ENCODE data around the gene CST8. TPM values are rescaled to one million over a fixed set of nuclear protein-coding genes. Genes with fewer than 3 reads are reported as not detected.

The CST8 gene

GRCh38 chr20:23542801-23543200 lies 51.9 kb downstream of the CST8 start:
- H3K18ac ChIP-seq (ENCODE audit: low read length), result no peak overlapping the region
- no peak overlapping the region for H2AK5ac ChIP-seq (ENCODE audit: low read depth, low read length)
- no peak overlapping the region for H4K8ac ChIP-seq (ENCODE audit: low read depth, low read length)
- H3K79me1 ChIP-seq (ENCODE audit: low read depth, low read length), result no peaks in the 10 kb centered on the region
- no peak for DNase-seq (ENCODE audit: low spot score)
- H3K4me3 ChIP-seq (ENCODE audit: low read length in 2 of 2), result no peak overlapping the region
- peaks cover 0 to 34% (median 0%) of the 10 kb centered on the region in 3 experiments for H3K27me3 ChIP-seq (ENCODE audit: control insufficient read depth in 3 of 3, insufficient read depth in 3 of 3, low read depth in 1 of 3, low read length in 3 of 3)
- no CpG with 5 or more reads among the region's 5 CpGs for WGBS, 2 donors (ENCODE audit: extremely low coverage in 2 of 2, insufficient read length in 2 of 2, insufficient replicate concordance in 1 of 2)
- no peak overlapping the region for H2BK5ac ChIP-seq (ENCODE audit: low read length)
- H3K14ac ChIP-seq (ENCODE audit: low read length), result no peak overlapping the region
- no peak overlapping the region for H3K27ac ChIP-seq (replicated peaks; ENCODE audit: low read length)
- H2BK12ac ChIP-seq (ENCODE audit: low read length), result no peak overlapping the region
- H3K23ac ChIP-seq (ENCODE audit: low read depth, low read length, poor library complexity), result no peak overlapping the region
- H3K36me3 ChIP-seq (replicated peaks in 1 of 2; ENCODE audit: control insufficient read depth in 2 of 2, insufficient read depth in 2 of 2, low read length in 2 of 2), result no peaks in the 10 kb centered on the region
- no peak overlapping the region for H2BK15ac ChIP-seq (ENCODE audit: low read length)
- H2BK120ac ChIP-seq (ENCODE audit: low read depth, low read length), result no peak overlapping the region
- no peak overlapping the region for H3K4me2 ChIP-seq (ENCODE audit: insufficient read depth, low read length, poor library complexity, severe bottlenecking)
- no peak overlapping the region for H4K91ac ChIP-seq (ENCODE audit: low read depth, low read length, poor library complexity)
- no peak overlapping the region for H2AFZ ChIP-seq (ENCODE audit: low read length)
- no peak overlapping the region for H3K9ac ChIP-seq (ENCODE audit: low read depth, low read length, poor library complexity)
- peaks cover 0 to 4% of the 10 kb centered on the region in 2 donors for H3K4me1 ChIP-seq (ENCODE audit: control insufficient read depth in 2 of 2, insufficient read depth in 1 of 2, low read depth in 1 of 2, low read length in 2 of 2)
- no peak overlapping the region for H3K4ac ChIP-seq (ENCODE audit: low read length)
- peaks cover 0 to 3% of the 10 kb centered on the region in 2 donors for H3K9me3 ChIP-seq (replicated peaks in 1 of 2; ENCODE audit: control insufficient read depth in 2 of 2, insufficient read depth in 1 of 2, low read depth in 1 of 2, low read length in 2 of 2)

- Histone ChIP-seq H3K23ac (ENCODE audit: low read depth, low read length, poor library complexity) (no peak overlapping the region), H2BK5ac (ENCODE audit: low read length) (no peak overlapping the region), H2AFZ (ENCODE audit: low read length) (no peak overlapping the region), H3K79me1 (ENCODE audit: low read depth, low read length) (no peaks in the 10 kb centered on the region), H3K14ac (ENCODE audit: low read length) (no peak overlapping the region), H3K4me1 (ENCODE audit: control insufficient read depth in 2 of 2, insufficient read depth in 1 of 2, low read depth in 1 of 2, low read length in 2 of 2) (peaks cover 0 to 4% of the 10 kb centered on the region in 2 donors), H3K36me3 (replicated peaks in 1 of 2; ENCODE audit: control insufficient read depth in 2 of 2, insufficient read depth in 2 of 2, low read length in 2 of 2) (no peaks in the 10 kb centered on the region), H3K4ac (ENCODE audit: low read length) (no peak overlapping the region), H3K27ac (replicated peaks; ENCODE audit: low read length) (no peak overlapping the region), H2BK120ac (ENCODE audit: low read depth, low read length) (no peak overlapping the region), H3K27me3 (ENCODE audit: control insufficient read depth in 3 of 3, insufficient read depth in 3 of 3, low read depth in 1 of 3, low read length in 3 of 3) (peaks cover 0 to 36% (median 0%) of the 10 kb centered on the region in 3 experiments), H3K4me2 (ENCODE audit: insufficient read depth, low read length, poor library complexity, severe bottlenecking) (no peak overlapping the region), H3K9me3 (replicated peaks in 1 of 2; ENCODE audit: control insufficient read depth in 2 of 2, insufficient read depth in 1 of 2, low read depth in 1 of 2, low read length in 2 of 2) (peaks cover 0 to 3% of the 10 kb centered on the region in 2 donors), H4K91ac (ENCODE audit: low read depth, low read length, poor library complexity) (no peak overlapping the region), H2BK12ac (ENCODE audit: low read length) (no peak overlapping the region), H4K8ac (ENCODE audit: low read depth, low read length) (no peak overlapping the region), H2AK5ac (ENCODE audit: low read depth, low read length) (no peak overlapping the region), H3K9ac (ENCODE audit: low read depth, low read length, poor library complexity) (no peak overlapping the region), H3K4me3 (ENCODE audit: low read length in 2 of 2) (no peak overlapping the region), H3K18ac (ENCODE audit: low read length) (no peak overlapping the region), H2BK15ac (ENCODE audit: low read length) (no peak overlapping the region)
- WGBS, 2 donors (ENCODE audit: extremely low coverage in 2 of 2, insufficient read length in 2 of 2, insufficient replicate concordance in 1 of 2), result no CpG with 5 or more reads among the region's 6 CpGs
- no peak for DNase-seq (ENCODE audit: low spot score)
Observed at GRCh38 chr20:23544133-23544532, 53.2 kb downstream of the CST8 start.

Small RNAs within 50 kb of the gene (small RNA-seq; reads per million reads assigned to genes)
- not detected for gene RF00019 (ENCODE audit: insufficient read depth)

Measured in neuronal stem cell (in vitro differentiated cells).